ENCODE results near the gene FAT1.

DNA sequence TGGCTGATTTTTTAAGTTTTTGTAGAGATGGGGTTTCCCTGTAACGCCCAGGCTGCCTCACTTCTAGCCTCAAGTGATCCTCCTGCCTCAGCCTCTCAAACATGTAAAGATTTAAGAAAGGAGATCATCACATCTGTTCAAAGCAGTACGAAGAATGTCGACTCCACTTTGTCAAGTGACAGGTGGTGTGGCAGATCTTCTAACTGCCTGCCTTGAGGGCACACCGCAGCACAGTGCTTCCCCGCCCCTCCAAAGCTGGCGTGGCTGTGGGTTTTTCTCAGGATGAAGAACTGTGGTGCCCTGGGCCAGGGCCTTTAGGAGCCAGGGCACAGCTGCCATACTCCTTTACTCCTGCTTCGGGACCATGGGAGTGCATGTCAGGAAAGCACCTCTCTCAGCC is 125.0 kb downstream of the FAT1 start:
- TF ChIP-seq, protein P1, sequence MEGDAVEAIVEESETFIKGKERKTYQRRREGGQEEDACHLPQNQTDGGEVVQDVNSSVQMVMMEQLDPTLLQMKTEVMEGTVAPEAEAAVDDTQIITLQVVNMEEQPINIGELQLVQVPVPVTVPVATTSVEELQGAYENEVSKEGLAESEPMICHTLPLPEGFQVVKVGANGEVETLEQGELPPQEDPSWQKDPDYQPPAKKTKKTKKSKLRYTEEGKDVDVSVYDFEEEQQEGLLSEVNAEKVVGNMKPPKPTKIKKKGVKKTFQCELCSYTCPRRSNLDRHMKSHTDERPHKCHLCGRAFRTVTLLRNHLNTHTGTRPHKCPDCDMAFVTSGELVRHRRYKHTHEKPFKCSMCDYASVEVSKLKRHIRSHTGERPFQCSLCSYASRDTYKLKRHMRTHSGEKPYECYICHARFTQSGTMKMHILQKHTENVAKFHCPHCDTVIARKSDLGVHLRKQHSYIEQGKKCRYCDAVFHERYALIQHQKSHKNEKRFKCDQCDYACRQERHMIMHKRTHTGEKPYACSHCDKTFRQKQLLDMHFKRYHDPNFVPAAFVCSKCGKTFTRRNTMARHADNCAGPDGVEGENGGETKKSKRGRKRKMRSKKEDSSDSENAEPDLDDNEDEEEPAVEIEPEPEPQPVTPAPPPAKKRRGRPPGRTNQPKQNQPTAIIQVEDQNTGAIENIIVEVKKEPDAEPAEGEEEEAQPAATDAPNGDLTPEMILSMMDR (conservative IDR thresholded peaks at IDR 0.05 in 1 of 2, IDR thresholded peaks at IDR 0.05 in 1 of 2; ENCODE audit: low read depth in 1 of 2, low read length in 2 of 2), result no peak
- no peak for TF ChIP-seq EZH2 (IDR thresholded peaks at IDR 0.05; ENCODE audit: low read length, missing control alignments)

Data from fibroblast of lung (primary cell).